ENCODE results near the gene DIP2B. TPM values are rescaled to one million over a fixed set of nuclear protein-coding genes. Genes with fewer than 3 reads are reported as not detected.

DIP2B gene
- total and polyA plus RNA-seq, 8 donors: 2.7 to 136 (median 8.9) TPM

- WGBS, 5 donors: 65 to 89% (median 80%) methylated on average over 5 of the region's 5 CpGs
- DNase-seq: no peak
- Histone ChIP-seq H3K4me1 (peaks cover 0 to 26% (median 6%) of the 10 kb centered on the region in 4 donors), H3K27me3 (no peaks in the 10 kb centered on the region), H3K27ac (no peak overlapping the region), H3K9me3 (no peaks in the 10 kb centered on the region), H3K36me3 (peaks cover 0 to 30% (median 25%) of the 10 kb centered on the region in 4 donors), H3K4me3 (no peak overlapping the region)
- intact Hi-C loops (cut with DNase I; ENCODE audit: low total_unique reads): no loop called here
- TF ChIP-seq POLR2AphosphoS5 (IDR thresholded peaks at IDR 0.05) (no peak), CTCF (IDR thresholded peaks at IDR 0.05) (no peak), POLR2A (IDR thresholded peaks at IDR 0.05) (no peak), EP300 (IDR thresholded peaks at IDR 0.05) (no peak)
Measured at GRCh38 chr12:50642761-50643160, 138.0 kb downstream of the DIP2B start.

GRCh38 chr12:50647031-50647430 is 142.2 kb downstream of the DIP2B start:
- Histone ChIP-seq H3K27ac (no peak overlapping the region), H3K4me1 (peaks cover 0 to 13% (median 0%) of the 10 kb centered on the region in 4 donors), H3K27me3 (no peaks in the 10 kb centered on the region), H3K36me3 (peaks cover 0 to 15% (median 12%) of the 10 kb centered on the region in 4 donors), H3K9me3 (no peaks in the 10 kb centered on the region), H3K4me3 (no peak overlapping the region)
- intact Hi-C loops (cut with DNase I; ENCODE audit: low total_unique reads): no loop called here
- TF ChIP-seq CTCF (IDR thresholded peaks at IDR 0.05) (no peak), POLR2AphosphoS5 (IDR thresholded peaks at IDR 0.05) (no peak), EP300 (IDR thresholded peaks at IDR 0.05) (no peak), POLR2A (IDR thresholded peaks at IDR 0.05) (no peak)
- 82 to 92% (median 83%) methylated on average over 8 of the region's 8 CpGs for WGBS, 5 donors
- no peak for DNase-seq

GRCh38 chr12:50647479-50647878 is 142.7 kb downstream of the DIP2B start:
- no peaks in the 10 kb centered on the region for H3K27me3 ChIP-seq
- 51 to 73% (median 66%) methylated on average over 2 of the region's 2 CpGs for WGBS, 5 donors
- TF ChIP-seq EP300 (IDR thresholded peaks at IDR 0.05): no peak
- TF ChIP-seq POLR2AphosphoS5 (IDR thresholded peaks at IDR 0.05): no peak
- TF ChIP-seq CTCF (IDR thresholded peaks at IDR 0.05): no peak
- no peak for TF ChIP-seq POLR2A (IDR thresholded peaks at IDR 0.05)
- no peak overlapping the region for H3K4me3 ChIP-seq
- no peaks in the 10 kb centered on the region for H3K9me3 ChIP-seq
- intact Hi-C loops (cut with DNase I; ENCODE audit: low total_unique reads): no loop called here
- H3K4me1 ChIP-seq: peaks cover 0 to 9% (median 0%) of the 10 kb centered on the region in 4 donors
- no peak overlapping the region for H3K27ac ChIP-seq
- DNase-seq: no peak
- H3K36me3 ChIP-seq: peaks cover 0 to 10% (median 7%) of the 10 kb centered on the region in 4 donors

GRCh38 chr12:50650285-50650684 is 145.5 kb downstream of the DIP2B start:
- TF ChIP-seq POLR2A (IDR thresholded peaks at IDR 0.05): no peak

GRCh38 chr12:50655374-50655921 is 150.7 kb downstream of the DIP2B start:
- 39 to 71% (median 47%) methylated on average over 5 of the region's 5 CpGs for WGBS, 5 donors
- intact Hi-C loops (cut with DNase I; ENCODE audit: low total_unique reads): no loop called here
- H3K27ac ChIP-seq: no peak overlapping the region
- peaks cover 0 to 4% (median 1%) of the 10 kb centered on the region in 4 donors for H3K36me3 ChIP-seq
- TF ChIP-seq EP300 (IDR thresholded peaks at IDR 0.05): no peak
- TF ChIP-seq CTCF (IDR thresholded peaks at IDR 0.05): no peak
- DNase-seq: no peak
- H3K4me1 ChIP-seq: peaks cover 4 to 18% (median 7%) of the 10 kb centered on the region in 4 donors
- H3K9me3 ChIP-seq: no peaks in the 10 kb centered on the region
- no peak overlapping the region for H3K4me3 ChIP-seq
- H3K27me3 ChIP-seq: no peaks in the 10 kb centered on the region

More at GRCh38 chr12:50650285-50650684, 145.5 kb downstream of the DIP2B start:
- H3K36me3 ChIP-seq: peaks cover 0 to 3% (median 0%) of the 10 kb centered on the region in 4 donors
- H3K4me3 ChIP-seq: no peak overlapping the region
- H3K27ac ChIP-seq: no peak overlapping the region
- no peak for DNase-seq
- peaks cover 0 to 10% (median 0%) of the 10 kb centered on the region in 4 donors for H3K4me1 ChIP-seq
- no peaks in the 10 kb centered on the region for H3K27me3 ChIP-seq
- intact Hi-C loops (cut with DNase I; ENCODE audit: low total_unique reads): no loop called here
- H3K9me3 ChIP-seq: no peaks in the 10 kb centered on the region
- 85 to 98% (median 97%) methylated on average over 3 of the region's 3 CpGs for WGBS, 5 donors

Measured in stomach (tissue), 9 donors.